WTC11 (cell line): ENCODE measurements around the gene LRRC61. TPM values are rescaled to one million over a fixed set of nuclear protein-coding genes. Genes with fewer than 3 reads are reported as not detected.

ENCODE experiments used
- ARID4B ChIP-seq: sonication (generic); formaldehyde crosslinking; IDR thresholded peaks from 2 replicates; pipeline ENCODE4 v1.8.0; 2023; ENCODE audit warnings: missing genetic modification reagents, mild to moderate bottlenecking, borderline replicate concordance
- ATF3 ChIP-seq: sonication (generic); formaldehyde crosslinking; conservative IDR thresholded peaks from 2 replicates; pipeline ENCODE4 v1.8.1; 2022; ENCODE audit warnings: mild to moderate bottlenecking, missing genetic modification reagents
- CTCF ChIP-seq: fragments of 200-600 bp; IDR thresholded peaks from 2 replicates; pipeline ENCODE4 v1.8.0; 2022; ENCODE audit warnings: antibody characterized with exemption
- EMX1 ChIP-seq: fragments of 250-450 bp; sonication (Bioruptor Pico); IDR thresholded peaks from 2 replicates; pipeline ENCODE4 v1.8.0; 2021; ENCODE audit warnings: mild to moderate bottlenecking
- ESRRA ChIP-seq: sonication (generic); formaldehyde crosslinking; IDR thresholded peaks from 2 replicates; pipeline ENCODE4 v1.8.1; 2022; ENCODE audit warnings: mild to moderate bottlenecking, missing genetic modification reagents, borderline replicate concordance
- ETV6 ChIP-seq: sonication (generic); formaldehyde crosslinking; IDR thresholded peaks from 2 replicates; pipeline ENCODE4 v1.8.1; 2022; ENCODE audit warnings: mild to moderate bottlenecking, missing genetic modification reagents
- FOXP1 ChIP-seq: sonication (generic); formaldehyde crosslinking; IDR thresholded peaks from 2 replicates; pipeline ENCODE4 v1.8.0; 2022; ENCODE audit warnings: missing genetic modification reagents, mild to moderate bottlenecking, moderate library complexity, borderline replicate concordance
- GABPB1 ChIP-seq: sonication (generic); formaldehyde crosslinking; IDR thresholded peaks from 2 replicates; pipeline ENCODE4 v1.8.1; 2023; ENCODE audit warnings: mild to moderate bottlenecking, missing genetic modification reagents
- GRHL2 ChIP-seq: fragments of 250-450 bp; sonication (Bioruptor Pico); IDR thresholded peaks from 2 replicates; pipeline ENCODE4 v1.8.0; 2022; ENCODE audit warnings: mild to moderate bottlenecking, moderate library complexity; ENCODE audit not compliant: insufficient replicate concordance, severe bottlenecking
- JAZF1 ChIP-seq: fragments of 250-450 bp; sonication (Bioruptor Pico); IDR thresholded peaks from 2 replicates; pipeline ENCODE4 v1.9.0; 2021; ENCODE audit warnings: moderate library complexity, mild to moderate bottlenecking, inconsistent platforms
- KAT7 ChIP-seq: sonication (generic); formaldehyde crosslinking; IDR thresholded peaks from 2 replicates; pipeline ENCODE4 v1.8.1; 2023; ENCODE audit warnings: missing genetic modification reagents, mild to moderate bottlenecking, borderline replicate concordance
- PREB ChIP-seq: sonication (generic); formaldehyde crosslinking; IDR thresholded peaks from 2 replicates; pipeline ENCODE4 v1.8.1; 2022; ENCODE audit warnings: mild to moderate bottlenecking, missing genetic modification reagents, moderate library complexity, borderline replicate concordance
- PRRX2 ChIP-seq: fragments of 250-450 bp; sonication (Bioruptor Pico); IDR thresholded peaks from 2 replicates; pipeline ENCODE4 v1.8.0; 2021; ENCODE audit warnings: mild to moderate bottlenecking
- RELA ChIP-seq: sonication (generic); formaldehyde crosslinking; IDR thresholded peaks from 2 replicates; pipeline ENCODE4 v1.8.1; 2022; ENCODE audit warnings: missing genetic modification reagents, mild to moderate bottlenecking, borderline replicate concordance
- RORB ChIP-seq: fragments of 250-450 bp; sonication (Bioruptor Pico); IDR thresholded peaks from 2 replicates; pipeline ENCODE4 v1.9.0; 2021; ENCODE audit warnings: mild to moderate bottlenecking
- SMAD3 ChIP-seq: sonication (generic); formaldehyde crosslinking; IDR thresholded peaks from 2 replicates; pipeline ENCODE4 v1.8.0; 2022; ENCODE audit warnings: missing genetic modification reagents, mild to moderate bottlenecking, borderline replicate concordance
- SOX15 ChIP-seq: fragments of 250-450 bp; sonication (Bioruptor Pico); IDR thresholded peaks from 2 replicates; pipeline ENCODE4 v1.9.0; 2021; ENCODE audit warnings: mild to moderate bottlenecking
- SP1 ChIP-seq: sonication (generic); formaldehyde crosslinking; conservative IDR thresholded peaks from 2 replicates; pipeline ENCODE4 v1.8.1; 2022; ENCODE audit warnings: missing genetic modification reagents
- STAT6 ChIP-seq: sonication (generic); formaldehyde crosslinking; conservative IDR thresholded peaks from 2 replicates; pipeline ENCODE4 v1.8.1; 2023; ENCODE audit warnings: mild to moderate bottlenecking, low read depth, missing genetic modification reagents, moderate library complexity
- TEAD4 ChIP-seq: sonication (generic); formaldehyde crosslinking; IDR thresholded peaks from 2 replicates; pipeline ENCODE4 v1.8.0; 2022; ENCODE audit warnings: mild to moderate bottlenecking, missing genetic modification reagents
- ZBTB21 ChIP-seq: sonication (generic); formaldehyde crosslinking; IDR thresholded peaks from 2 replicates; pipeline ENCODE4 v1.8.1; 2023; ENCODE audit warnings: mild to moderate bottlenecking, missing genetic modification reagents, borderline replicate concordance
- ZBTB43 ChIP-seq: sonication (generic); formaldehyde crosslinking; IDR thresholded peaks from 2 replicates; pipeline ENCODE4 v1.8.1; 2023; ENCODE audit warnings: mild to moderate bottlenecking, missing genetic modification reagents
- ZNF219 ChIP-seq: sonication (generic); formaldehyde crosslinking; IDR thresholded peaks from 2 replicates; pipeline ENCODE4 v1.8.0; 2023; ENCODE audit warnings: missing genetic modification reagents, mild to moderate bottlenecking, borderline replicate concordance
- ZNF281 ChIP-seq: sonication (generic); formaldehyde crosslinking; IDR thresholded peaks from 2 replicates; pipeline ENCODE4 v1.8.0; 2023; ENCODE audit warnings: mild to moderate bottlenecking, missing genetic modification reagents
- total RNA-seq: library from RNA; stranded (reverse); gene quantifications from 3 replicates; pipeline ENCODE4 v1.2.3, GENCODE V29; 2021

The LRRC61 gene
- total RNA-seq, 1 experiment from 2014 or later: 27.7 TPM

- no peak for TF ChIP-seq PREB (CRISPR knock-in tag)
- TF ChIP-seq PRRX2 (CRISPR knock-in tag): no peak
- TF ChIP-seq JAZF1 (CRISPR knock-in tag): no peak
- TF ChIP-seq ARID4B: no peak
- no peak for TF ChIP-seq ATF3 (CRISPR knock-in tag)
- 0 out of 2 replicates have a peak, but pooled peaks have one; percentile 65 for TF ChIP-seq KAT7 (CRISPR knock-in tag)
- TF ChIP-seq EMX1: no peak
- no peak for TF ChIP-seq CTCF
- no peak for TF ChIP-seq GRHL2 (CRISPR knock-in tag)
- TF ChIP-seq SP1: peak; percentile 85
- TF ChIP-seq FOXP1 (CRISPR knock-in tag): peak; percentile 75; the same call in 1 of the 2 replicates
- TF ChIP-seq ZNF219 (CRISPR knock-in tag): no peak
- TF ChIP-seq STAT6 (CRISPR knock-in tag): peak; percentile 70; the same call in 1 of the 2 replicates
- TF ChIP-seq TEAD4 (CRISPR knock-in tag): no peak
- no peak; the same call in 1 of the 2 replicates for TF ChIP-seq RELA (CRISPR knock-in tag)
- no peak for TF ChIP-seq SOX15
- TF ChIP-seq SMAD3 (CRISPR knock-in tag): no peak
- TF ChIP-seq RORB (CRISPR knock-in tag): no peak
- peak; percentile 81; the same call in 1 of the 2 replicates for TF ChIP-seq ETV6 (CRISPR knock-in tag)
- no peak for TF ChIP-seq ZBTB43 (CRISPR knock-in tag)
- TF ChIP-seq ZBTB21 (CRISPR knock-in tag): peak; percentile 70
- TF ChIP-seq GABPB1: peak; percentile 52; the same call in 1 of the 2 replicates
- TF ChIP-seq ESRRA: no peak
- peak; percentile 83; the same call in 1 of the 2 replicates for TF ChIP-seq ZNF281
Observed at GRCh38 chr7:150383710-150384397, 60.7 kb downstream of the LRRC61 start (continued).
